OCI-LY7 (cell line): ENCODE results near the gene MVB12B.

Experiments
- EZH2phosphoT487 ChIP-seq: fragments of 200-600 bp; sonication (generic); IDR thresholded peaks from 2 replicates; pipeline ENCODE4 v1.6.1; 2018; ENCODE audit warnings: low read depth, borderline replicate concordance, mild to moderate bottlenecking, mixed run types, antibody characterized with exemption, low read length, moderate library complexity, mixed read lengths
- TF ChIP-seq, protein P1 (sequence below): fragments of 200-600 bp; sonication (generic); conservative IDR thresholded peaks from 2 replicates; pipeline ENCODE4 v1.5.1; 2014; ENCODE audit warnings: mild to moderate bottlenecking, antibody characterized with exemption, low read length, moderate library complexity, mixed read lengths

DNA sequence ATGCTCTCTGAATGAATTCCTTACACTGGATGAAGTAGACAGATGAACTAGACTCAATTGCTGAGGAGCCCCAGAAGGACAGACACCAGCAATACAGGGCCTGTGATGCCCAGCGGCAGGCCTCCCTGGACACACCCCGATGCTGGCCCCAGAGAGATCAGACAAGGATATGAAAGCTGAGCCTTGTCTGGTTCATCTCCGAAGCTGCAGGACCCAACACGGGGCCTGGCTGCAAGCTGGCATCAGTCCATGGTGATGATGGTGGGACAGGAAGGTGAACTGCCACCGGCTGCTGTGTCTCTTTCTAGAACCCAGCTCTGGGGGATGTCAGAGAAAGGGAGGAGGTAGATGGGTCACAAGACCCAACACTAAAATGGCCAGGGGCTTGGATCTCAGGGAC, 183.1 kb downstream of the MVB12B start:
- TF ChIP-seq, protein P1, sequence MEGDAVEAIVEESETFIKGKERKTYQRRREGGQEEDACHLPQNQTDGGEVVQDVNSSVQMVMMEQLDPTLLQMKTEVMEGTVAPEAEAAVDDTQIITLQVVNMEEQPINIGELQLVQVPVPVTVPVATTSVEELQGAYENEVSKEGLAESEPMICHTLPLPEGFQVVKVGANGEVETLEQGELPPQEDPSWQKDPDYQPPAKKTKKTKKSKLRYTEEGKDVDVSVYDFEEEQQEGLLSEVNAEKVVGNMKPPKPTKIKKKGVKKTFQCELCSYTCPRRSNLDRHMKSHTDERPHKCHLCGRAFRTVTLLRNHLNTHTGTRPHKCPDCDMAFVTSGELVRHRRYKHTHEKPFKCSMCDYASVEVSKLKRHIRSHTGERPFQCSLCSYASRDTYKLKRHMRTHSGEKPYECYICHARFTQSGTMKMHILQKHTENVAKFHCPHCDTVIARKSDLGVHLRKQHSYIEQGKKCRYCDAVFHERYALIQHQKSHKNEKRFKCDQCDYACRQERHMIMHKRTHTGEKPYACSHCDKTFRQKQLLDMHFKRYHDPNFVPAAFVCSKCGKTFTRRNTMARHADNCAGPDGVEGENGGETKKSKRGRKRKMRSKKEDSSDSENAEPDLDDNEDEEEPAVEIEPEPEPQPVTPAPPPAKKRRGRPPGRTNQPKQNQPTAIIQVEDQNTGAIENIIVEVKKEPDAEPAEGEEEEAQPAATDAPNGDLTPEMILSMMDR, result no peak
- TF ChIP-seq EZH2phosphoT487, result no peak
